ENCODE measurements around the gene ERG.

ERG gene

GRCh38 chr21:38422082-38422481, 76.2 kb downstream of the ERG start:
- H3K4me2 ChIP-seq (ENCODE audit: low read length): no peak overlapping the region
- H3K9me3 ChIP-seq (ENCODE audit: control insufficient read depth, low read length): no peaks in the 10 kb centered on the region
- no peak overlapping the region for H3K27ac ChIP-seq
- no peak overlapping the region for H3K4me3 ChIP-seq (ENCODE audit: low read depth, low read length)
- H2AFZ ChIP-seq: no peak overlapping the region
- H3K9ac ChIP-seq: no peak overlapping the region
- TF ChIP-seq CTCF (IDR thresholded peaks at IDR 0.05): no peak
- H3K4me1 ChIP-seq: no peaks in the 10 kb centered on the region
- H3K79me2 ChIP-seq: no peaks in the 10 kb centered on the region
- no peaks in the 10 kb centered on the region for H3K36me3 ChIP-seq (ENCODE audit: control insufficient read depth, insufficient read depth, low read length)
- no peaks in the 10 kb centered on the region for H3K27me3 ChIP-seq (ENCODE audit: control insufficient read depth, insufficient read depth, low read length)

- H2AFZ ChIP-seq: no peak overlapping the region
- no peak for TF ChIP-seq CTCF (IDR thresholded peaks at IDR 0.05)
- no peak overlapping the region for H3K4me3 ChIP-seq (ENCODE audit: low read depth, low read length)
- no peaks in the 10 kb centered on the region for H3K79me2 ChIP-seq
- H3K27ac ChIP-seq: no peak overlapping the region
- H3K36me3 ChIP-seq (ENCODE audit: control insufficient read depth, insufficient read depth, low read length): no peaks in the 10 kb centered on the region
- H3K4me1 ChIP-seq: no peaks in the 10 kb centered on the region
- H3K9ac ChIP-seq: no peak overlapping the region
- H3K27me3 ChIP-seq (ENCODE audit: control insufficient read depth, insufficient read depth, low read length): no peaks in the 10 kb centered on the region
- no peaks in the 10 kb centered on the region for H3K9me3 ChIP-seq (ENCODE audit: control insufficient read depth, low read length)
- H3K4me2 ChIP-seq (ENCODE audit: low read length): no peak overlapping the region
These were observed 78.1 kb downstream of the ERG start for GRCh38 chr21:38420140-38420539.

- Histone ChIP-seq H3K27ac (no peak overlapping the region), H3K4me1 (no peaks in the 10 kb centered on the region)
These were observed 80.6 kb downstream of the ERG start for GRCh38 chr21:38417726-38418125.

GRCh38 chr21:38416791-38417190, 81.5 kb downstream of the ERG start:
- Histone ChIP-seq H3K4me2 (ENCODE audit: low read length) (no peak overlapping the region), H3K27ac (no peak overlapping the region), H2AFZ (no peak overlapping the region), H3K9me3 (ENCODE audit: control insufficient read depth, low read length) (no peaks in the 10 kb centered on the region), H3K36me3 (ENCODE audit: control insufficient read depth, insufficient read depth, low read length) (no peaks in the 10 kb centered on the region), H3K9ac (no peak overlapping the region), H3K79me2 (no peaks in the 10 kb centered on the region), H3K27me3 (ENCODE audit: control insufficient read depth, insufficient read depth, low read length) (no peaks in the 10 kb centered on the region), H3K4me1 (no peaks in the 10 kb centered on the region), H3K4me3 (ENCODE audit: low read depth, low read length) (no peak overlapping the region)
- TF ChIP-seq CTCF (IDR thresholded peaks at IDR 0.05): no peak

More at GRCh38 chr21:38417726-38418125, 80.6 kb downstream of the ERG start:
- Histone ChIP-seq H3K9ac (no peak overlapping the region), H3K36me3 (ENCODE audit: control insufficient read depth, insufficient read depth, low read length) (no peaks in the 10 kb centered on the region), H3K27me3 (ENCODE audit: control insufficient read depth, insufficient read depth, low read length) (no peaks in the 10 kb centered on the region), H3K9me3 (ENCODE audit: control insufficient read depth, low read length) (no peaks in the 10 kb centered on the region), H2AFZ (no peak overlapping the region), H3K4me3 (ENCODE audit: low read depth, low read length) (no peak overlapping the region), H3K4me2 (ENCODE audit: low read length) (no peak overlapping the region), H3K79me2 (no peaks in the 10 kb centered on the region)
- no peak for TF ChIP-seq CTCF (IDR thresholded peaks at IDR 0.05)

- H3K36me3 ChIP-seq (ENCODE audit: control insufficient read depth, insufficient read depth, low read length): no peaks in the 10 kb centered on the region
- H3K27ac ChIP-seq: no peak overlapping the region
- no peak overlapping the region for H3K4me2 ChIP-seq (ENCODE audit: low read length)
- H3K9me3 ChIP-seq (ENCODE audit: control insufficient read depth, low read length): no peaks in the 10 kb centered on the region
- H3K27me3 ChIP-seq (ENCODE audit: control insufficient read depth, insufficient read depth, low read length): no peaks in the 10 kb centered on the region
- no peak overlapping the region for H2AFZ ChIP-seq
- H3K79me2 ChIP-seq: no peaks in the 10 kb centered on the region
- H3K4me1 ChIP-seq: no peaks in the 10 kb centered on the region
- no peak overlapping the region for H3K9ac ChIP-seq
- TF ChIP-seq CTCF (IDR thresholded peaks at IDR 0.05): no peak
- no peak overlapping the region for H3K4me3 ChIP-seq (ENCODE audit: low read depth, low read length)
These were observed 84.2 kb downstream of the ERG start for GRCh38 chr21:38413958-38414548.

All from parathyroid adenoma (tissue), 2 donors.